Heart right ventricle (tissue), 16 donors: ENCODE measurements around the gene SNX32. TPM values are rescaled to one million over a fixed set of nuclear protein-coding genes. Genes with fewer than 3 reads are reported as not detected.

ENCODE experiments used
- ATAC-seq, 8 donors: fragments of 200-7000 bp; cut with Tn5 transposase; one replicate each; pipeline ENCODE4 v1.9.1; 2020; ENCODE audit warnings: mild to moderate bottlenecking in 8 of 8, moderate library complexity in 8 of 8, moderate number of reproducible peaks in 1 of 8
- DNase-seq, 2 donors: peaks; one replicate each; pipeline ENCODE4 v3.0.0-alpha.2; 2020
- H3K27ac ChIP-seq, 10 donors: fragments of 200-600 bp; sonication (generic) in 2 of 10; one replicate each; pipeline versions ENCODE4 v1.5.0 to v1.8.0; 2020 to 2022; ENCODE audit warnings: mild to moderate bottlenecking in 3 of 10
- H3K27me3 ChIP-seq, 7 donors: fragments of 200-600 bp; one replicate each; pipeline ENCODE4 v1.8.0; 2021 to 2022; ENCODE audit warnings: mild to moderate bottlenecking in 2 of 7
- H3K36me3 ChIP-seq, 9 donors: fragments of 200-600 bp; sonication (generic) in 1 of 9; one replicate each; pipeline versions ENCODE4 v1.5.0 to v1.8.0; 2020 to 2022; ENCODE audit warnings: mild to moderate bottlenecking in 2 of 9
- H3K4me1 ChIP-seq, 9 donors: fragments of 200-600 bp; sonication (generic) in 1 of 9; one replicate each; pipeline versions ENCODE4 v1.5.0 to v1.8.0; 2020 to 2022; ENCODE audit warnings: mild to moderate bottlenecking in 4 of 9
- H3K4me3 ChIP-seq, 10 donors: fragments of 200-600 bp; sonication (generic) in 2 of 10; one replicate each; pipeline versions ENCODE4 v1.5.0 to v1.8.0; 2020 to 2022; ENCODE audit warnings: mild to moderate bottlenecking in 7 of 10, moderate library complexity in 2 of 10
- H3K9me3 ChIP-seq, 11 donors: fragments of 200-600 bp in 10 of 11; sonication (generic) in 2 of 11; one replicate each; pipeline versions ENCODE4 v1.5.0 to v1.8.0; 2013 to 2022; ENCODE audit warnings: mild to moderate bottlenecking in 2 of 11, control low read depth in 1 of 11, moderate library complexity in 1 of 11
- WGBS, 2 donors: extraction: QIAGEN DNeasy Blood & Tissue Kit; methylation state at CpG; one replicate each; pipeline ENCODE4 v1.1.7; 2013; ENCODE audit warnings: inconsistent platforms in 1 of 2; 5-methylcytosine and 5-hydroxymethylcytosine counted together
- intact Hi-C, 10 donors: fragments of 100-400 bp; cut with DNase I; formaldehyde crosslinking; loops; one replicate each; pipeline versions ENCODE4 v1.11.1 to v1.14.2; 2022
- polyA plus RNA-seq, 2 donors: library from polyadenylated mRNA; stranded (reverse); fragments of 200-250 nt; gene quantifications; one replicate each; pipeline ENCODE4 v1.2.3, GENCODE V29; 2013
- total RNA-seq, 10 donors: library from RNA; stranded (reverse); fragmentation: NEBNext Ultra II Directional in 3 of 10; extraction: Animal tissue kit (Norgen Biotek cat#: 25700) in 3 of 10; gene quantifications; one replicate each; pipeline versions ENCODE4 v1.2.1 to v1.2.4, GENCODE V29; 2021 to 2023
- TF ChIP-seq, protein P1 (sequence below), 9 donors: fragments of 200-600 bp; sonication (generic) in 2 of 9; IDR thresholded peaks; one replicate each; pipeline versions ENCODE4 v1.5.0 to v1.8.0; 2021 to 2022; ENCODE audit warnings: antibody characterized with exemption in 9 of 9, mild to moderate bottlenecking in 5 of 9, moderate library complexity in 1 of 9
- donor health status: Arrhythmogenic right ventricular cardiomyopathy.
- donor health status: ischemic (EF 13 %, LVEDD 7.1; RV severe dilation, severe dysfunction).
- donor health status: healthy with polysubstance abuse.
- donor health status: DM: no; HTN: yes; CAD: no.
- donor health status: DM: no; HTN: no; CAD: no.
- donor health status: ischemic (EF 25% LVEDD 6.9; RV normal size, moderate dysfunction).
- donor health status: ischemic (EF 25% LVEDD 5.7; RV mildly dilated, moderate dysfunction).
- donor health status: healthy.
- donor health status: DM: yes; HTN: yes; CAD: no.
- donor health status: Ischemic cardiomyopathy.
- donor health status: ischemic (EF 35%, LVEDD 5.7; RV mildly dilated, moderate dysfunction).
- donor health status: nonischemic (EF 11% LVEDD 7.7; RV severe dilation, severe dysfunction).
- donor health status: DM: yes; HTN: yes; CAD: no.
- donor health status: PGD.
- donor health status: ischemic (EF 29% LVEDD 5.4; RV normal size, mild dysfunction).
- donor health status: nonischemic (EF 23%, LVEDD 6.1; RV moderate dilation, normal function).

SNX32 gene
- total and polyA plus RNA-seq, 12 donors: 0.13 to 0.58 (median 0.32) TPM; not detected in 5

DNA sequence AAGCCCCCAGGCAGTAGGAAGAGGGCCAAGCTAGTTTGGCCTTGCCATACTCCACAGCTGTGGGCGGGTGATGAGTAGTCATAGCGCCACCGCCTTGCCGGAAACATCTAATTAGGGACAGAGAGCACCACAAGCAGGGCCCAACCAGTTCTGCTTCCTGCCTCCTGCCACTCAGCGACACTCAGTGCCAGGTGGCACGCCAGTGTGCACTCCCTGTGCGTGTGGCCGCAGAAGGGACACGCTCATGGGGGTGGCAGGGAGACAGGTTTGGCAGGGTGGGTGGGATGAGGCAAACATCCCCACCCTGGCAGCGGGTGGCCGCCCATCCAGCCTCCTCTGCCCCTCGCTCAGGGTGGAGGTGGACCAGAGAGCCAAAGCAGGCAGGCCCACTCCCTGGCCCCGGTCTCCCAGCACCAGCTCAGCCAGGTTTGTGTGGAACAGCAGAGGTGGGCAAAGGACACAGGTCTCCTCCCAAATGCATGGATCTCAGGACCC is 42.0 kb upstream of the SNX32 start:
- TF ChIP-seq, protein P1, sequence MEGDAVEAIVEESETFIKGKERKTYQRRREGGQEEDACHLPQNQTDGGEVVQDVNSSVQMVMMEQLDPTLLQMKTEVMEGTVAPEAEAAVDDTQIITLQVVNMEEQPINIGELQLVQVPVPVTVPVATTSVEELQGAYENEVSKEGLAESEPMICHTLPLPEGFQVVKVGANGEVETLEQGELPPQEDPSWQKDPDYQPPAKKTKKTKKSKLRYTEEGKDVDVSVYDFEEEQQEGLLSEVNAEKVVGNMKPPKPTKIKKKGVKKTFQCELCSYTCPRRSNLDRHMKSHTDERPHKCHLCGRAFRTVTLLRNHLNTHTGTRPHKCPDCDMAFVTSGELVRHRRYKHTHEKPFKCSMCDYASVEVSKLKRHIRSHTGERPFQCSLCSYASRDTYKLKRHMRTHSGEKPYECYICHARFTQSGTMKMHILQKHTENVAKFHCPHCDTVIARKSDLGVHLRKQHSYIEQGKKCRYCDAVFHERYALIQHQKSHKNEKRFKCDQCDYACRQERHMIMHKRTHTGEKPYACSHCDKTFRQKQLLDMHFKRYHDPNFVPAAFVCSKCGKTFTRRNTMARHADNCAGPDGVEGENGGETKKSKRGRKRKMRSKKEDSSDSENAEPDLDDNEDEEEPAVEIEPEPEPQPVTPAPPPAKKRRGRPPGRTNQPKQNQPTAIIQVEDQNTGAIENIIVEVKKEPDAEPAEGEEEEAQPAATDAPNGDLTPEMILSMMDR (IDR thresholded peaks at IDR 0.05): no peak
- ATAC-seq: peak in 1 of 8 donors; percentile 15
- no peak for DNase-seq
- peaks cover 3 to 26% (median 13%) of the 10 kb centered on the region in 9 donors for H3K4me1 ChIP-seq
- H3K36me3 ChIP-seq: no peaks in the 10 kb centered on the region
- H3K27ac ChIP-seq: peak overlapping the region in 1 of 10 donors; percentile 36
- H3K27me3 ChIP-seq: peaks cover 14 to 65% (median 48%) of the 10 kb centered on the region in 7 donors
- no peak overlapping the region for H3K4me3 ChIP-seq
- intact Hi-C loops: no loop called here
- 84 to 87% methylated on average over 13 of the region's 13 CpGs for WGBS, 2 donors
- H3K9me3 ChIP-seq: no peaks in the 10 kb centered on the region

DNA sequence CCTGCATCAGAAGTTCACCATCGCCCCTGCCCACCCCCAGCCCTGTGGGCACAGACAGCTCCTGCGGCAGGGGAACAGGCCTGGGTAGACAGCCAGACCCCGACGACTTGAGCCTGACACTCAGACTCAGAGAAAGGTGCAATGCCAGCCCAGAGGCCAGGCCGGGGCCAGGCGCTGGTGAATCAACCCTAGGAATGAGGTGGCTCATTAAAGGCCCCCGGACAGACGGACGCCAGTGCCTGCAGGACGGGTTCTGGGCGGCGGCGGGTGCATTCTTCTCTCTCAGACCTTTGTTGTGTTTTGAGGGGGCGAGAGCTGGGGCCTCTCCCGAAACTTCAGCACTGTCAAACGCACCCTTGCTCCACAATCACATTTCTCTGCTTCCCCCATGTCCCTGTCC is 41.3 kb upstream of the SNX32 start:
- Histone ChIP-seq H3K36me3 (no peaks in the 10 kb centered on the region), H3K27me3 (peaks cover 8 to 66% (median 49%) of the 10 kb centered on the region in 7 donors), H3K9me3 (no peaks in the 10 kb centered on the region), H3K4me3 (no peak overlapping the region), H3K27ac (no peak overlapping the region), H3K4me1 (peaks cover 3 to 21% (median 9%) of the 10 kb centered on the region in 9 donors)
- 86 to 89% methylated on average over 16 of the region's 16 CpGs for WGBS, 2 donors
- DNase-seq (no peak), ATAC-seq (no peak)
- TF ChIP-seq, protein P1 (IDR thresholded peaks at IDR 0.05): no peak
- intact Hi-C loops: no loop called here

DNA sequence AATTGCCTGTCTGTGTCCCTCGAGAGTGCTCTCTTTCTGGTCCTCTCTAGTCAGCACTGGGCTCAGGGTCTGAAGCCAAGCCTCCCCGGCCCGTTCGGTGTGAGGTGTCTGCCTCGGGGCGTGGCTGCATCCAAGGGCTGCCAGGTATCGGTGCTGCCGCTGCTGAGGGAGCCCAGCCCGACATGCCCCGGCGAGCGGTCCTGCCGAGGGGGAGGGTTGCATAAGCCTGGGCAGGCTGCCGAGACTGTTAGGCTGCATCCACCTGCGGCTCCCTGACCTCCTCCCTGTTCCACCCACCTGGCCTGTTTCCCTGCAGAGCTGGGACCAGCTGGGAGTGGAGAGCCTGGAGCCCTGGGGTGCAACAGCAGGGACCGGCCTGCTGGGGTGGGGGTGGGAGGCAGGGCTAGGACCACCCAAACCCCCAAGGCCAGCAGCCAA is 40.6 kb upstream of the SNX32 start:
- Histone ChIP-seq H3K4me3 (no peak overlapping the region), H3K4me1 (peaks cover 0 to 14% (median 2%) of the 10 kb centered on the region in 9 donors), H3K27me3 (peaks cover 1 to 66% (median 49%) of the 10 kb centered on the region in 7 donors), H3K27ac (no peak overlapping the region), H3K9me3 (no peaks in the 10 kb centered on the region), H3K36me3 (no peaks in the 10 kb centered on the region)
- intact Hi-C loops: no loop called here
- TF ChIP-seq, protein P1 (IDR thresholded peaks at IDR 0.05): no peak
- no peak for DNase-seq
- WGBS, 2 donors: 57 to 77% methylated on average over 16 of the region's 16 CpGs
- no peak for ATAC-seq

- DNase-seq (no peak), ATAC-seq (no peak)
- Histone ChIP-seq H3K4me1 (peaks cover 0 to 12% (median 0%) of the 10 kb centered on the region in 9 donors), H3K27ac (no peak overlapping the region), H3K9me3 (no peaks in the 10 kb centered on the region), H3K36me3 (no peaks in the 10 kb centered on the region), H3K4me3 (no peak overlapping the region), H3K27me3 (peaks cover 0 to 66% (median 49%) of the 10 kb centered on the region in 7 donors)
- intact Hi-C loops: no loop called here
- WGBS, 2 donors: 89 to 93% methylated on average over 29 of the region's 29 CpGs
- TF ChIP-seq, protein P1 (IDR thresholded peaks at IDR 0.05): no peak
Observed at GRCh38 chr11:65793625-65794400, 40.0 kb upstream of the SNX32 start.
